Measurements from ENCODE around the gene RSRC1. TPM values are rescaled to one million over a fixed set of nuclear protein-coding genes. Genes with fewer than 3 reads are reported as not detected.
"Not testable (repeated sequence)": the region's sequence is repeated elsewhere in the genome, so short reads cannot be mapped to it uniquely, and the experiment has no call there.

The RSRC1 gene
- total RNA-seq, 4 donors from 2014 or later = 27.7 to 36.7 (median 31.9) TPM

- DNase-seq (no peak), ATAC-seq (no peak)
- H3K36me3 ChIP-seq = no peaks in the 10 kb centered on the region
- H3K27ac ChIP-seq = no peak overlapping the region
- H3K9me3 ChIP-seq = no peaks in the 10 kb centered on the region
- TF ChIP-seq CTCF (IDR thresholded peaks at IDR 0.05 in 4 of 5, conservative IDR thresholded peaks at IDR 0.05 in 1 of 5) (no peak), POLR2A (IDR thresholded peaks at IDR 0.05) (no peak)
- no peaks in the 10 kb centered on the region for H3K27me3 ChIP-seq
- in situ Hi-C loops (cut with MboI; ENCODE audit: low sequenced_read_pairs in 4 of 4) (no loop called here), intact Hi-C loops (cut with DNase I; ENCODE audit: low total_unique reads) (no loop called here)
- no peaks in the 10 kb centered on the region for H3K4me1 ChIP-seq
- no peak overlapping the region for H3K4me3 ChIP-seq
These were observed 204.8 kb downstream of the RSRC1 start for GRCh38 chr3:158314426-158315357.

GRCh38 chr3:158329696-158330441 lies 220.0 kb downstream of the RSRC1 start:
- H3K9me3 ChIP-seq; ATAC-seq; H3K4me3 ChIP-seq; H3K27me3 ChIP-seq; DNase-seq; intact Hi-C loops (cut with DNase I; ENCODE audit: low total_unique reads); H3K36me3 ChIP-seq; H3K27ac ChIP-seq; H3K4me1 ChIP-seq; in situ Hi-C loops (cut with MboI; ENCODE audit: low sequenced_read_pairs in 4 of 4): not testable (repeated sequence)

GRCh38 chr3:158330870-158331269 lies 221.0 kb downstream of the RSRC1 start:
- DNase-seq (no peak), ATAC-seq (no peak)
- no peak overlapping the region for H3K27ac ChIP-seq
- no peaks in the 10 kb centered on the region for H3K36me3 ChIP-seq
- in situ Hi-C loops (cut with MboI; ENCODE audit: low sequenced_read_pairs in 4 of 4) = no loop called here
- no peaks in the 10 kb centered on the region for H3K9me3 ChIP-seq
- TF ChIP-seq POLR2A (IDR thresholded peaks at IDR 0.05) (no peak), CTCF (IDR thresholded peaks at IDR 0.05 in 4 of 5, conservative IDR thresholded peaks at IDR 0.05 in 1 of 5) (no peak)
- H3K4me1 ChIP-seq = no peaks in the 10 kb centered on the region
- no peak overlapping the region for H3K4me3 ChIP-seq
- no peaks in the 10 kb centered on the region for H3K27me3 ChIP-seq
- intact Hi-C loops (cut with DNase I; ENCODE audit: low total_unique reads) = no loop called here

- TF ChIP-seq CTCF (IDR thresholded peaks at IDR 0.05 in 4 of 5, conservative IDR thresholded peaks at IDR 0.05 in 1 of 5) (no peak), POLR2A (IDR thresholded peaks at IDR 0.05) (no peak)
- no peak for DNase-seq
- Histone ChIP-seq H3K27ac (no peak overlapping the region), H3K4me1 (no peaks in the 10 kb centered on the region), H3K36me3 (no peaks in the 10 kb centered on the region), H3K27me3 (no peaks in the 10 kb centered on the region), H3K9me3 (no peaks in the 10 kb centered on the region), H3K4me3 (no peak overlapping the region)
- ATAC-seq = no peak
- intact Hi-C loops (cut with DNase I; ENCODE audit: low total_unique reads) (no loop called here), in situ Hi-C loops (cut with MboI; ENCODE audit: low sequenced_read_pairs in 4 of 4) (no loop called here)
These were observed 223.8 kb downstream of the RSRC1 start for GRCh38 chr3:158333736-158334135.

GRCh38 chr3:158337110-158337509 lies 227.2 kb downstream of the RSRC1 start:
- TF ChIP-seq POLR2A (IDR thresholded peaks at IDR 0.05) (no peak), CTCF (IDR thresholded peaks at IDR 0.05 in 4 of 5, conservative IDR thresholded peaks at IDR 0.05 in 1 of 5) (no peak)
- H3K27ac ChIP-seq = no peak overlapping the region
- in situ Hi-C loops (cut with MboI; ENCODE audit: low sequenced_read_pairs in 4 of 4) = no loop called here
- H3K27me3 ChIP-seq = no peaks in the 10 kb centered on the region
- intact Hi-C loops (cut with DNase I; ENCODE audit: low total_unique reads) = no loop called here
- H3K4me3 ChIP-seq = no peak overlapping the region
- no peaks in the 10 kb centered on the region for H3K9me3 ChIP-seq
- ATAC-seq (no peak), DNase-seq (no peak)
- no peaks in the 10 kb centered on the region for H3K4me1 ChIP-seq
- no peaks in the 10 kb centered on the region for H3K36me3 ChIP-seq

Data from gastrocnemius medialis (tissue), 4 donors.